Caco-2 (cell line): ENCODE data around the gene TFEB. TPM values are rescaled to one million over a fixed set of nuclear protein-coding genes. Genes with fewer than 3 reads are reported as not detected.

Experiments used
- BruUV-seq: library from RNA; stranded (reverse); fragments of 400-500 nt; replicated peaks from 2 replicates; lab custom pipeline; 2021; lab: Mats Ljungman, UMichigan
- CTCF ChIA-PET: fragments of 300-600 bp; sonication (Branson Sonifier 250); formaldehyde crosslinking; loops from one replicate; lab custom pipeline; 2022; ENCODE audit warnings: antibody characterized with exemption; lab: Charles Lee
- POLR2A ChIA-PET: fragments of 300-600 bp; sonication (Branson Sonifier 250); formaldehyde crosslinking; loops from one replicate; lab custom pipeline; 2022; ENCODE audit warnings: antibody characterized with exemption; lab: Charles Lee
- DNase-seq, 2 experiments: peaks; one replicate each; pipeline versions ENCODE4 v3.0.0 to v3.0.0-alpha.2; 2020 to 2022
- H3K27me3 ChIP-seq: replicated peaks from 2 replicates; pipeline ENCODE4 v1.6.0; 2011; ENCODE audit warnings: low read length; ENCODE audit not compliant: control insufficient read depth, insufficient read depth
- H3K36me3 ChIP-seq: 2 replicates; pipeline ENCODE4 v1.5.1; 2011; ENCODE audit warnings: low read length; ENCODE audit not compliant: control insufficient read depth, insufficient read depth
- H3K4me1 ChIP-seq: fragments of 250-450 bp; sonication (Bioruptor Pico); 2 replicates; pipeline ENCODE4 v1.5.1; 2020; ENCODE audit warnings: mild to moderate bottlenecking
- H3K4me3 ChIP-seq: 2 replicates; pipeline ENCODE4 v1.5.1; 2011; ENCODE audit warnings: low read depth, mild to moderate bottlenecking, control low read depth, low read length
- H3K9me3 ChIP-seq: fragments of 250-450 bp; sonication (Bioruptor Pico); 2 replicates; pipeline ENCODE4 v1.5.1; 2020; ENCODE audit warnings: mild to moderate bottlenecking, moderate library complexity
- H3K27ac Mint-ChIP-seq: one replicate; pipeline ENCODE4 v1.8.0; 2022; ENCODE audit warnings: mixed read lengths; ENCODE audit not compliant: unreplicated experiment
- H3K27me3 Mint-ChIP-seq: one replicate; pipeline ENCODE4 v1.8.0; 2022; ENCODE audit warnings: mixed read lengths; ENCODE audit not compliant: insufficient read depth, unreplicated experiment
- H3K36me3 Mint-ChIP-seq: one replicate; pipeline ENCODE4 v1.8.0; 2022; ENCODE audit warnings: mild to moderate bottlenecking, mixed read lengths; ENCODE audit not compliant: insufficient read depth, unreplicated experiment
- H3K4me1 Mint-ChIP-seq: one replicate; pipeline ENCODE4 v1.8.0; 2022; ENCODE audit warnings: low read depth, mixed read lengths; ENCODE audit not compliant: unreplicated experiment
- H3K4me3 Mint-ChIP-seq: one replicate; pipeline ENCODE4 v1.8.0; 2022; ENCODE audit warnings: mild to moderate bottlenecking, moderate library complexity, mixed read lengths; ENCODE audit not compliant: unreplicated experiment
- H3K9me3 Mint-ChIP-seq: one replicate; pipeline ENCODE4 v1.8.0; 2022; ENCODE audit warnings: mixed read lengths; ENCODE audit not compliant: unreplicated experiment
- intact Hi-C: fragments of 100-400 bp; cut with micrococcal nuclease; formaldehyde crosslinking; loops from one replicate; pipeline ENCODE4 v1.10.0; 2022; ENCODE audit not compliant: unreplicated experiment
- total RNA-seq: library from RNA; stranded (reverse); gene quantifications from 2 replicates; pipeline ENCODE4 v1.2.3, GENCODE V29; 2022
- TF ChIP-seq, protein P1 (sequence below), 2 experiments: fragments of 200-600 bp in 1 of 2; IDR thresholded peaks; 1 replicate in 1 of 2; 2 replicates in 1 of 2; pipeline versions ENCODE4 v1.5.1 to v1.8.0; 2011 to 2022; ENCODE audit warnings: antibody characterized with exemption in 1 of 2, control low read depth in 1 of 2, inconsistent platforms in 1 of 2, low read depth in 1 of 2, low read length in 1 of 2, mild to moderate bottlenecking in 1 of 2, moderate library complexity in 1 of 2; ENCODE audit not compliant: insufficient read depth in 1 of 2, severe bottlenecking in 1 of 2, unreplicated experiment in 1 of 2

TFEB gene
- total RNA-seq, 1 experiment from 2014 or later = 3.8 TPM

DNA sequence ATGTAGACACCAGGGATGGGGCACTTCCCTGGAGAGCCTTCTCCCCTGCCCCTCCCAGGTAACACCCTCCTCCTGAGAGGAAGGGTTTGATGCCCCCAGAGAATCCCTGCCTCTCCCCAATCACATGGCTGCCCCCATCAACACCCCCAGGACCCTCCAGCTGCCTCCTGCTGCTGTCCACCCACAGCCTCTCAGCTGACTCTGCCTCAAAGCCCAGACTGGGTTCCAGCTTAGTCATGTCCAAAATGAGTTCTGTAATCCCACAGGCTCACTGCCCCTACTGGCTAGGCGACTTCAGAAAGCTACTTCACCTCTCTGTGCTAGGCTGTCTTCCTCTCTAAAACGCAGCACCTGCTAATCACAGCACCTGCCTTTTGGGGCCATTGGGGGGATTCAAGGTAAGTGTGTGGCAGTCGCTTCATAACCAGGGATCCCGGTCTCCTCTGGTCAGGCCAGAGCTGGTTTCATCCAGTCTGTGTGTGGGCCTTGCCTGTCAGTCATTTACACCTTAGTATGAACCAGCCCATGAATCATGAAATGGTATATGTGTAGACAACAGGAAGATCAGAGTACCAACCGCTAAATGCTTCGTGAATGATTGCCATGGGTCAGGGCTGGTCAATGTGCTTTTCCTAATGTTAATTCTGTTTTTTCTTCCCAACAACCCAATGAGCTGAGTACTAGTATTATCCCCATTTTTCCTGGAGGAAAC lies 40.4 kb downstream of the TFEB start:
- H3K4me3 ChIP-seq = no peak overlapping the region
- H3K27me3 ChIP-seq = no peaks in the 10 kb centered on the region
- ChIA-PET POLR2A (no interaction called here), CTCF (interaction anchor here (1.2 kb wide), 1 partner anchor 328 kb away, joined by 3 read pairs; no protein-coding TSS in a partner anchor)
- Mint-ChIP-seq H3K9me3 (no peaks in the 10 kb centered on the region), H3K27me3 (no peaks in the 10 kb centered on the region), H3K27ac (no peak overlapping the region), H3K36me3 (no peaks in the 10 kb centered on the region), H3K4me1 (peaks cover 15% of the 10 kb centered on the region), H3K4me3 (no peak overlapping the region)
- peaks cover 21% of the 10 kb centered on the region for H3K4me1 ChIP-seq
- no peaks in the 10 kb centered on the region for H3K9me3 ChIP-seq
- intact Hi-C loops = no loop called here
- no peak for DNase-seq
- TF ChIP-seq, protein P1, sequence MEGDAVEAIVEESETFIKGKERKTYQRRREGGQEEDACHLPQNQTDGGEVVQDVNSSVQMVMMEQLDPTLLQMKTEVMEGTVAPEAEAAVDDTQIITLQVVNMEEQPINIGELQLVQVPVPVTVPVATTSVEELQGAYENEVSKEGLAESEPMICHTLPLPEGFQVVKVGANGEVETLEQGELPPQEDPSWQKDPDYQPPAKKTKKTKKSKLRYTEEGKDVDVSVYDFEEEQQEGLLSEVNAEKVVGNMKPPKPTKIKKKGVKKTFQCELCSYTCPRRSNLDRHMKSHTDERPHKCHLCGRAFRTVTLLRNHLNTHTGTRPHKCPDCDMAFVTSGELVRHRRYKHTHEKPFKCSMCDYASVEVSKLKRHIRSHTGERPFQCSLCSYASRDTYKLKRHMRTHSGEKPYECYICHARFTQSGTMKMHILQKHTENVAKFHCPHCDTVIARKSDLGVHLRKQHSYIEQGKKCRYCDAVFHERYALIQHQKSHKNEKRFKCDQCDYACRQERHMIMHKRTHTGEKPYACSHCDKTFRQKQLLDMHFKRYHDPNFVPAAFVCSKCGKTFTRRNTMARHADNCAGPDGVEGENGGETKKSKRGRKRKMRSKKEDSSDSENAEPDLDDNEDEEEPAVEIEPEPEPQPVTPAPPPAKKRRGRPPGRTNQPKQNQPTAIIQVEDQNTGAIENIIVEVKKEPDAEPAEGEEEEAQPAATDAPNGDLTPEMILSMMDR (IDR thresholded peaks at IDR 0.05; ENCODE audit: insufficient read depth in 1 of 2, low read depth in 1 of 2, low read length in 1 of 2, severe bottlenecking in 1 of 2, unreplicated experiment in 1 of 2) = no peak
- H3K36me3 ChIP-seq = no peaks in the 10 kb centered on the region
- BruUV-seq = no TSS peak

DNA sequence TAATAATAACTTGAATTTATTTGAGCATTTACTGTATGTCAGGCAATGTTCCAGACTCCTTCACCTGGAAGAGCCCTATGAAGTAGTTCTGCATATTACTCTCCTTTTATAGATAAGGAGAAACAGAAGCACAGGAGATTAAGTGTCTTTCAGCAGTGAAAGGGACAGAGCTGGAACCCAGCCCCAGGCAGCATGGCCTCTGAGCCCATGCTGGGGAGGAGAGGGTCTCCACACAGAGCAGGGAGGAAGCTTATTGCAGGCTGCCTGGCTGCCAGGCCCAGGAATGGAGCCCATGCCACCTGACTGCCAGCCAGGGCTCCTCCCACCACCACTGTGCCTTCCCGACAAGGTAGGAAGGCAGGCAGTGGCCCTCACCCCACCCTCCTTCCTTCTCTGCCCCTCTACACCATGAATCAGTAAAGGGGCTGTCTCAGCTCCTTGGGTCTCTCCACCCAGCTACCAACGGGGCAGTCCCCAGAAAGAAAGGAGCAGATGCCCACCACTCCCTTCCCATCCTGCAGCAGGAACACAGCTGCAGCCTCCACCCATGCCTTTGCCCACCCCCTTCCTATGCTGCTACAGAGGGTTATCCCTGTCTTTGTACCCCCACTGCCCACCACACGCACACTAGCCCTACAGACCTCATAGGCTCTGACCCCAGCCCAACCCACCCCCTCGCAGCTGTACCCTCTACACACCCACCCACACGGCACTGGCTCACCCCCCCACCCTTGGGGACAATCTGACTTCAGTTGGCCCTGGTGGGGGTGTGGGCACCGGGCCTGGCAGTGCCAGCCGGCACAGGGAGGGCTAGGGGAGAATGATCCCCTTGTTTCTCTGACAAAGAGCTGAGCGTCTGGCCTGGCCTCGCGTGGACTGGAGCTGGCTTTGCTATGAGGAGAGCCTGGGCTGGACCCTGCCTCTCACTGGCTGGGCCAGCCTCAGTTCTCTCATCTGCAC lies 41.8 kb downstream of the TFEB start:
- ChIA-PET CTCF (interaction anchor here (0.6 to 1.2 kb wide), 3 partner anchors 13 to 326 kb away, joined by 3 to 4 read pairs (median 3); no protein-coding TSS in a partner anchor), POLR2A (no interaction called here)
- Mint-ChIP-seq H3K4me1 (peaks cover 15% of the 10 kb centered on the region), H3K9me3 (no peaks in the 10 kb centered on the region), H3K36me3 (no peaks in the 10 kb centered on the region), H3K27ac (no peak overlapping the region), H3K27me3 (no peaks in the 10 kb centered on the region), H3K4me3 (no peak overlapping the region)
- Histone ChIP-seq H3K36me3 (no peaks in the 10 kb centered on the region), H3K4me1 (peaks cover 21% of the 10 kb centered on the region), H3K4me3 (no peak overlapping the region), H3K27me3 (no peaks in the 10 kb centered on the region), H3K9me3 (no peaks in the 10 kb centered on the region)
- TF ChIP-seq, protein P1 (IDR thresholded peaks at IDR 0.05; ENCODE audit: insufficient read depth in 1 of 2, low read depth in 1 of 2, low read length in 1 of 2, severe bottlenecking in 1 of 2, unreplicated experiment in 1 of 2) = no peak
- no peak for DNase-seq
- intact Hi-C loops = no loop called here
- no TSS peak for BruUV-seq

DNA sequence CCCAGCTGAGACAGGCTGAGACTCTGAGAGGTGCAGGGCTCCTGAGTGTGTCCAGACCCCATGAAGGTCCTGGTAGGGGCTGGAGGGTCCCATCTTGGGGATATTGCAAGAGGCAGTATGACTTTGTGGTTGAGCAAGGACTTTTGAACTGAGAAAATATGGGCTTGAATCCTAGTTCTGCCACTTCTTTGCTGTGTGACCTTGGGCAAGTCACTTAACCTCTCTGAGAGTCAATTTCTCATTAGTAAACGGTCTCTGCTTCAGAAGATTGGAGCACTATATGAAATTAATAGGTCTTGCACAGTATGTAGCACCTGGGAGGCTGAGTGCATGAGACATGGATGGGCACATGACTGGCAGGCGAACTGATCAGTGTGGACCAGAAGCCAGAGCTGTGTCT lies 42.7 kb downstream of the TFEB start:
- H3K27me3 ChIP-seq = no peaks in the 10 kb centered on the region
- H3K4me1 Mint-ChIP-seq = peaks cover 15% of the 10 kb centered on the region
- H3K36me3 Mint-ChIP-seq = no peaks in the 10 kb centered on the region
- H3K4me3 Mint-ChIP-seq = no peak overlapping the region
- H3K27ac Mint-ChIP-seq = no peak overlapping the region
- no peak for DNase-seq
- no peaks in the 10 kb centered on the region for H3K9me3 ChIP-seq
- H3K9me3 Mint-ChIP-seq = no peaks in the 10 kb centered on the region
- H3K36me3 ChIP-seq = no peaks in the 10 kb centered on the region
- H3K4me1 ChIP-seq = peaks cover 21% of the 10 kb centered on the region
- intact Hi-C loops = no loop called here
- TF ChIP-seq, protein P1 (IDR thresholded peaks at IDR 0.05; ENCODE audit: insufficient read depth in 1 of 2, low read depth in 1 of 2, low read length in 1 of 2, severe bottlenecking in 1 of 2, unreplicated experiment in 1 of 2) = no peak
- no peak overlapping the region for H3K4me3 ChIP-seq
- BruUV-seq = no TSS peak
- ChIA-PET CTCF (interaction anchor here (0.6 to 1.5 kb wide), 4 partner anchors 11 to 268 kb away, joined by 3 to 4 read pairs (median 3); no protein-coding TSS in a partner anchor), POLR2A (no interaction called here)
- no peaks in the 10 kb centered on the region for H3K27me3 Mint-ChIP-seq
